GM18505 (cell line): ENCODE data around the gene GNMT.
"Not testable (repeated sequence)": the region's sequence is repeated elsewhere in the genome, so short reads cannot be mapped to it uniquely, and the experiment has no call there.

Experiments used
- ATAC-seq: cut with Tn5 transposase; IDR thresholded peaks from one replicate; pipeline ENCODE4 v1.9.1; 2021; ENCODE audit not compliant: unreplicated experiment
- POLR2A ChIP-seq: IDR thresholded peaks from 4 replicates; pipeline ENCODE4 v1.6.1; 2011; ENCODE audit warnings: borderline replicate concordance; ENCODE audit not compliant: insufficient read depth, insufficient read length; ENCODE audit errors: extremely low read depth

The GNMT gene

DNA sequence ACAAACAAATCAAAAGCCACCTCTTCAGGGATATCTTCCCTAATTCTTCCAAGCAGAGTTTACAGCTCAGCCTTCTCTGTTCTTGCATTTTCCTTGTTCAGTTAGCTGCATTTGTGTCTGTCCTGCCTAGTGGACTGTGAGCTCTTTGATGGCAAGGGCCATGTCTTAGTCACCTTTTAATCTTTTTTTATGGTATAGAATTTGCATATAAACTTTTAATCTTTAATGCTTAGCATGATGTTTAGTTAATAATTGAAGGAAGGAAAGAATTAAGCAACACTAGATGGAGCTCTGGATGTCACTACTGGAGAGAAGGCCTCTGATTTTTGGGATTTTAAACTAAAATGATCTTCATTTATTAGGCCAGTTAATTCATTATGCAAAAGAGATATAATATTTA, 36.0 kb downstream of the GNMT start:
- ATAC-seq = no peak
- TF ChIP-seq POLR2A = no peak

DNA sequence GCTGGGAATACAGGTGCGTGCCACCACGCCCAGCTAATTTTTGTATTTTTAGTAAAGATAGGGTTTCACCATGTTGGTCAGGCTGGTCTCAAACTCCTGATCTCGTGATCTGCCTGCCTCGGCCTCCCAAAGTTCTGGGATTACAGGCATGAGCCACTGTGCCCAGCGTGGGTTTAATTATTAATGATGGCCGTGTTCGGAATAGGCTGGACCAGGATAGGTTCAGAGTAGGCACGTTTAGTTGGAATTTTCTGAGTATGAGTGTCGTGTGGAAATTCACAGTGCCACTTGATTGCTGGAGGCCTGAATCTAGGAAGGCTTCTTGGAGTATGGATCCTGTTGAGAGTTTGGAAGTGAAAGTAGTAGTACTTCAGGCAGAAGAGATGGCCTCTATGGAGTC, 37.7 kb downstream of the GNMT start:
- not testable (repeated sequence) for ATAC-seq

DNA sequence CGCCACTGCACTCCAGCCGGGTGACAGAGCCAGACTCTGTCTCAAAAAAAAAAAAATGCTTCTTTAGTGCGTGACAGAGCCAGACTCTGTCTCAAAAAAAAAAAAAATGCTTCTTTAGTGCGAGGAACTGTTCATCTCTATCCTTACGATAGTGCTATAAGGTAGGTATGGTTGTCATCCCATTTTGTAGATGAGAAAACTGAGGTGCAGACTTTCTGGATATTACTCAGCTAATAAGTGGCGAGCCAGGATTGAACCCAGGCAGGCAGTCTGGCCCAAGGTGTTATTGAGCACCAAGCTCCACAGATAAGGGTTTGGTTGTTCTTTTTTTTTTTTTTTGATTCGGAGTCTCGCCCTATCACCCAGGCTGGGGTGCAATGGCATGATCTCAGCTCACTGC, 41.3 kb downstream of the GNMT start:
- no peak for TF ChIP-seq POLR2A
- no peak for ATAC-seq

GRCh38 chr6:43005844-43006243, 45.3 kb downstream of the GNMT start:
- TF ChIP-seq POLR2A = no peak

DNA sequence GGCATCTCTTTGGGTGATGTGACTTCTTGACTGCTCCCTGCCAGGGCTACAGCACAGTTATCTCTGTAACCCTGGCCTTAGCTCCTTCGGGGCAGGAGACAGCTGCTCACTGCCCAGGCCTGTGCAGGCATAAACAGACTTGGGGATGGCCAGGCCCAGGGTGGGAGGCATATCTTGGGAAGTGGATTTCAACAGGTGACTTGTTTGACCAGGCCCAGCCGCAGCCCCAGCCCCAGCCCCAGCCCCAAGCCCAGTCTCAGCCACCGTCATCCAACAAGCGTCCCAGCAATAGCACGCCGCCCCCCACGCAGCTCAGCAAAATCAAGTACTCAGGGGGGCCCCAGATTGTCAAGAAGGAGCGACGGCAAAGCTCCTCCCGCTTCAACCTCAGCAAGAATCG, 45.7 kb downstream of the GNMT start:
- no peak for TF ChIP-seq POLR2A
- ATAC-seq = no peak

More at GRCh38 chr6:43005844-43006243, 45.3 kb downstream of the GNMT start:
- ATAC-seq = no peak

- ATAC-seq = no peak
- TF ChIP-seq POLR2A = no peak
These were observed 46.6 kb downstream of the GNMT start for GRCh38 chr6:43007126-43007525.

DNA sequence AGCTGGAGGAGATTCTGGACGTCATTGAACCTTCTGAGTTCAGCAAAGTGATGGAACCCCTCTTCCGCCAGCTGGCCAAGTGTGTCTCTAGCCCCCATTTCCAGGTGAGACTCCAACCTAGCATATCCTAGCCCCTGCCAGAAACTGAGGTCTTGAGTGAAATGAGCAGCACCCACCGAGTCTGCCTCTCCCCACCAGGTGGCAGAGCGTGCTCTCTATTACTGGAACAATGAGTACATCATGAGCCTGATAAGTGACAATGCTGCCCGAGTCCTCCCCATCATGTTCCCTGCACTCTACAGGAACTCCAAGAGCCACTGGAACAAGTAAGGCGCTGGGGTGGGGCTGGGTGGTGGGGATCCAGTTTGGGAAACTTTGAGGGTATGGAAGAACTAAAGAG, 48.6 kb downstream of the GNMT start:
- no peak for ATAC-seq
- no peak for TF ChIP-seq POLR2A

DNA sequence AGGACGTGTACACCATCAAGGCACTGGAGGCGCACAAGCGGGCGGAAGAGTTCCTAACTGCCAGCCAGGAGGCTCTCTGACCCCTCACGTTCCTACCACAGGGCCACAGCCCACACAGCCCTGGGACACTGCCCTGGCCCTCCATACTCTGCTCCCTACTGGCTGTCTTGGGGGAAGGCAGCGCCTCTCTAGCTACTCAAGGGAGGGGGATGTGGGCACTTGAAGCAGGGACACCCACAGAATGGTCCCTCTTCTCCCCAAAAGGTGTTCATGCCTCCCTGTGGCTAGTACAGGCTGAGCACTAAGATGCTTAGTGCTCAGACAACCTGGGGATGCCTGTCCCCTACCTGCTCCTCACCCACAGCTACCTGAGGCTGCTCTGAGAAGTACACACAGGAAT, 50.7 kb downstream of the GNMT start:
- ATAC-seq = no peak
- no peak for TF ChIP-seq POLR2A

DNA sequence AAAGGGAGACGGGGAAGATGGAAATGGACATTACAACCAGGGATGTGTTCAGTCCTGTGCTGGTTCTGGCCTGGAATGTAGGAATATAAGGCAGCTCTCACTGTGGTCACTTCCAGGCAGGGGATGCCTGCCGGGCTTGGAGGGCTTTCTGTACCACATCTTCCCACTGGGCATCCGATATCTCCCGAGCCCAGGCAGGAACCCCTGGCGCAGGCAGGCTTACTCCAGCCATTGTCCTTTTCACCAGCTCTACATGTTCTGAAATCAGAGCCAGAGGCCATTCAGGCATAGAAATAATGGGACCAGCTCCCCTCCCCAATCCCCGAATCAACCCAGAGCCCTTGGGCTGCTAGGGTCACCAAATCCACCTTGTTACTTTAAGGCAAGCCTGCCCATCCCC, 51.8 kb downstream of the GNMT start:
- no peak for ATAC-seq
- no peak for TF ChIP-seq POLR2A

DNA sequence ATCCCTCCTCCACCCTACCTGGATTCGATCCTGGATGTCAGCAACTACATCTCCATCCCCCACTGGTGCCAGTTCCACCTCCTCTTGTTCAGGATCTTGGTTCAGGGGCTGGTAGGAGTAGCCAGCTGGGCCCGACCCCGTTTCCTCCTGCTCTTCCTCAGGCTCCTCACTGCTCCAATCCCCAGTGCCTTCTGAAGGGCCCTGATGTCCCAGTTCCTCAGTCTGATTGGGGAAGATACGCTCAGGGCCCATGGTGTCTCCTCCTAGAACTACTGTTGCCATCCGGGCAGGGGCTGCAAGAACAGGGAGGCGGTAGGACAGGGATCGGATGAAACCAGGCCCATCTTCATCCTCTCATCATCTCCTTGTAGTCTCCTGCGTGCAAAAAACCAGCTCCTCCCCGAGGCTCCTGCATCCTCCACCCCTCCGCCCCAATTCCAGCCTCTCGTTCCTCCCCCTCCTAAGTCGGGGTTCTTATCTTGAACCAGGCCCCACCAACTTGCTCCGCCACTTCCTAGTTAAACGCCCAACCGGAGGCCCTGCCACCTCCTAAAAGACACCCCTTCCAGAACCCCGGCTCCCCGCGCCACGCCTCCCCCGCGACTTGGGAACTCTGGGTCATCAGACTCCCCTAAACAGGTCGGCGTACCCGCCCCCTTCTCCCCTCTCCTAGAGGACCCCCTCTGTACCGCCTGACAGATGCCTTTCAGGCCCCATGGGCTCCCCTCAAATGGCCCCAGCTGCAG, 52.7 kb downstream of the GNMT start:
- peak; percentile 10 for ATAC-seq
- no peak for TF ChIP-seq POLR2A
